Stimulated activated CD4-positive, alpha-beta T cell treated with anti-CD3 and anti-CD28 coated beads, Interleukin-1b, Interleukin-23, amount 100 ng/mL, for 1 hour (primary cell): ENCODE results near the gene TRABD2B.

Source experiments
- DNase-seq, 2 donors: peaks; one replicate each; pipeline ENCODE4 v3.0.0-alpha.2; 2020; ENCODE audit warnings: low read depth in 2 of 2

TRABD2B gene

GRCh38 chr1:47827109-47827508 is 170.1 kb downstream of the TRABD2B start:
- DNase-seq, result no peak

- no peak for DNase-seq
Measured at GRCh38 chr1:47824716-47825115, 172.5 kb downstream of the TRABD2B start.

- no peak for DNase-seq
Measured at GRCh38 chr1:47824297-47824696, 172.9 kb downstream of the TRABD2B start.

- DNase-seq, result no peak
Measured at GRCh38 chr1:47823040-47823808, 174.0 kb downstream of the TRABD2B start.

- DNase-seq, result no peak
Measured at GRCh38 chr1:47821760-47822159, 175.4 kb downstream of the TRABD2B start.

- no peak for DNase-seq
Measured at GRCh38 chr1:47819574-47819888, 177.7 kb downstream of the TRABD2B start.

- DNase-seq, result no peak
Measured at GRCh38 chr1:47818682-47819573, 178.3 kb downstream of the TRABD2B start.

- DNase-seq, result no peak
Measured at GRCh38 chr1:47817861-47818260, 179.3 kb downstream of the TRABD2B start.

- DNase-seq, result no peak
Measured at GRCh38 chr1:47816325-47817071, 180.7 kb downstream of the TRABD2B start.

- no peak for DNase-seq
Measured at GRCh38 chr1:47814612-47815395, 182.4 kb downstream of the TRABD2B start.

GRCh38 chr1:47813970-47814369 is 183.2 kb downstream of the TRABD2B start:
- DNase-seq, result no peak

GRCh38 chr1:47812904-47813514 is 184.2 kb downstream of the TRABD2B start:
- DNase-seq, result no peak

- DNase-seq, result no peak
Measured at GRCh38 chr1:47810964-47811682, 186.1 kb downstream of the TRABD2B start.

GRCh38 chr1:47809301-47810084 is 187.7 kb downstream of the TRABD2B start:
- DNase-seq, result no peak

- no peak for DNase-seq
Measured at GRCh38 chr1:47808612-47809011, 188.6 kb downstream of the TRABD2B start.

- DNase-seq, result no peak
Measured at GRCh38 chr1:47805921-47806361, 191.2 kb downstream of the TRABD2B start.

GRCh38 chr1:47805018-47805417 is 192.2 kb downstream of the TRABD2B start:
- no peak for DNase-seq

GRCh38 chr1:47803815-47804501 is 193.2 kb downstream of the TRABD2B start:
- DNase-seq, result no peak

- DNase-seq, result no peak
Measured at GRCh38 chr1:47797575-47797974, 199.6 kb downstream of the TRABD2B start.
